ENCODE results near the gene GALNT10. TPM values are rescaled to one million over a fixed set of nuclear protein-coding genes. Genes with fewer than 3 reads are reported as not detected.

The GALNT10 gene
- polyA plus RNA-seq, 2 of the 4 experiments (the other 2 are of a cell fraction), result 110 to 156 TPM

GRCh38 chr5:154190595-154191304, at the start of gene GALNT10 (continued):
- TF ChIP-seq JUN (IDR thresholded peaks at IDR 0.05) (peak in 1 of 2 experiments; percentile 62; a peak in 4 of 5 replicates), GATA3 (IDR thresholded peaks at IDR 0.05; ENCODE audit: borderline replicate concordance) (no peak), REST (IDR thresholded peaks at IDR 0.05) (no peak), ZSCAN20 (CRISPR knock-in tag; IDR thresholded peaks at IDR 0.05) (no peak), USF2 (IDR thresholded peaks at IDR 0.05) (no peak), HDAC2 (IDR thresholded peaks at IDR 0.05) (0 out of 2 replicates have a peak, but pooled peaks have one; percentile 54), HES2 (IDR thresholded peaks at IDR 0.05) (no peak), CHD4 (IDR thresholded peaks at IDR 0.05; ENCODE audit: borderline replicate concordance) (0 out of 2 replicates have a peak, but pooled peaks have one; percentile 70), MYC (IDR thresholded peaks at IDR 0.05; ENCODE audit: borderline replicate concordance, low read length) (no peak), BCL3 (IDR thresholded peaks at IDR 0.05) (peak; percentile 55; the same call in 1 of the 3 replicates), CBX2 (IDR thresholded peaks at IDR 0.05; ENCODE audit: borderline replicate concordance, low read depth) (no peak), HMGXB4 (CRISPR knock-in tag; IDR thresholded peaks at IDR 0.05; ENCODE audit: borderline replicate concordance) (no peak), MAZ (IDR thresholded peaks at IDR 0.05; ENCODE audit: borderline replicate concordance, low read depth, low read length) (no peak), TP53 (CRISPR knock-in tag; IDR thresholded peaks at IDR 0.05) (no peak), FOXS1 (CRISPR knock-in tag; IDR thresholded peaks at IDR 0.05) (no peak), ATOH8 (CRISPR knock-in tag; IDR thresholded peaks at IDR 0.05; ENCODE audit: low read depth) (no peak)

GRCh38 chr5:154141745-154142221, 48.8 kb upstream of the GALNT10 start:
- Histone ChIP-seq H3K27ac (no peak overlapping the region), H3K4me2 (no peak overlapping the region), H3K9me3 (no peaks in the 10 kb centered on the region), H3K4me3 (no peak overlapping the region), H3K4me1 (no peaks in the 10 kb centered on the region)
- ATAC-seq (no peak), DNase-seq (ENCODE audit: low read depth in 1 of 2, low spot score in 1 of 2) (no peak), FAIRE-seq (no peak)
- ChIA-PET POLR2A (no interaction called here), CTCF (no interaction called here)
- WGBS (ENCODE audit: missing lambda C conversion rate), result 70% methylated on average over 1 of the region's 1 CpG
- TF ChIP-seq EP300 (IDR thresholded peaks at IDR 0.05) (no peak), FOSL2 (IDR thresholded peaks at IDR 0.05) (no peak), FOSL2 (CRISPR knock-in tag; IDR thresholded peaks at IDR 0.05) (no peak), EHF (CRISPR knock-in tag; IDR thresholded peaks at IDR 0.05) (no peak), RCOR1 (IDR thresholded peaks at IDR 0.05; ENCODE audit: low read depth, low read length) (no peak), POLR2AphosphoS2 (conservative IDR thresholded peaks at IDR 0.05; ENCODE audit: low read length) (no peak), JUNB (IDR thresholded peaks at IDR 0.05) (no peak), HOXB13 (CRISPR knock-in tag; IDR thresholded peaks at IDR 0.05; ENCODE audit: low read depth) (no peak), PBX3 (IDR thresholded peaks at IDR 0.05) (no peak), HDAC2 (IDR thresholded peaks at IDR 0.05) (no peak), E2F6 (IDR thresholded peaks at IDR 0.05; ENCODE audit: borderline replicate concordance, low read depth) (no peak), CHD2 (IDR thresholded peaks at IDR 0.05; ENCODE audit: low read length, partially characterized antibody) (no peak), TFCP2L1 (CRISPR knock-in tag; IDR thresholded peaks at IDR 0.05) (no peak), RFX5 (IDR thresholded peaks at IDR 0.05) (no peak), CHD4 (IDR thresholded peaks at IDR 0.05; ENCODE audit: borderline replicate concordance) (no peak)
